ENCODE results near the gene ATG16L2. TPM values are rescaled to one million over a fixed set of nuclear protein-coding genes. Genes with fewer than 3 reads are reported as not detected.

The ATG16L2 gene
- polyA plus RNA-seq, 1 donor (not counting 4 experiments of a cell fraction or from before 2014, with no cell fraction given): 9.9 TPM

DNA sequence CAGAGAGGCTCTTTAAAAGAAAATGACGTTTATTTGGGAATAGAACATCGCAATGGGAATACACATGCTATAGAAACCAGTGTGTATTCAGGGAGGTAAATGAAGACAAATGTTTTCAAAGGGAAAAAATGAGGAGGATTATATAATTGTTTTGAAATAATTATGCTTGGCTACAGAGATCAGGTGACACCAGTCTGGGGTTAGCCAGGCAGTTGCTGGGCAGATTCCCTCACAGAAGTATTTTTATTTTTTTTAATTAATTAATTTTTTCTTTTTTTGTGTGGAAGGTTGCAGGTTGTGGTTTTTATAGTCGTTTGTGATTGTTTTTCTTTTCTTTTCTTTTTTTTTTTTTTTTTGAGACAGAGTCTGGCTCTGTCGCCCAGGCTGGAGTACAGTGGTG lies 14.8 kb upstream of the ATG16L2 start:
- Histone ChIP-seq H3K27ac (ENCODE audit: control insufficient read depth, insufficient read depth, low read length) (no peak overlapping the region), H2AFZ (ENCODE audit: control insufficient read depth, low read length) (no peak overlapping the region), H3K27me3 (ENCODE audit: control insufficient read depth, extremely low read depth, insufficient read depth, low read length) (no peaks in the 10 kb centered on the region), H3K4me3 (ENCODE audit: control insufficient read depth in 2 of 3, extremely low read depth in 1 of 3, insufficient read depth in 2 of 3, low read depth in 1 of 3, low read length in 3 of 3) (no peak overlapping the region), H3K9ac (ENCODE audit: control insufficient read depth, extremely low read depth, insufficient read depth, low read length) (no peak overlapping the region), H3K36me3 (ENCODE audit: control insufficient read depth in 2 of 2, extremely low read depth in 1 of 2, insufficient read depth in 2 of 2, low read length in 2 of 2) (no peaks in the 10 kb centered on the region), H3K79me2 (ENCODE audit: control insufficient read depth, insufficient read depth, low read length) (no peaks in the 10 kb centered on the region), H3K4me1 (ENCODE audit: control insufficient read depth, extremely low read depth, insufficient read depth, low read length) (peaks cover 2% of the 10 kb centered on the region), H3K4me2 (ENCODE audit: control insufficient read depth, extremely low read depth, insufficient read depth, low read depth, low read length) (no peak overlapping the region), H4K20me1 (ENCODE audit: control insufficient read depth, extremely low read depth, insufficient read depth, low read length) (no peaks in the 10 kb centered on the region), H3K9me1 (ENCODE audit: control insufficient read depth, extremely low read depth, insufficient read depth, low read length) (no peaks in the 10 kb centered on the region), H3K9me3 (ENCODE audit: control insufficient read depth, low read depth, low read length) (no peaks in the 10 kb centered on the region)
- FAIRE-seq (no peak), DNase-seq (ENCODE audit: low read depth, low spot score) (no peak)
- dilution Hi-C loops (cut with MboI; ENCODE audit: extremely low pct_ligation_motif_present, low sequenced_read_pairs): no loop called here
- TF ChIP-seq CTCF (optimal IDR thresholded peaks at IDR 0.05 in 1 of 3, IDR thresholded peaks at IDR 0.05 in 1 of 3, conservative IDR thresholded peaks at IDR 0.05 in 1 of 3; ENCODE audit: extremely low read depth in 1 of 3, insufficient read depth in 2 of 3, low read length in 3 of 3): no peak
- no peak for TF ChIP-seq EZH2 (IDR thresholded peaks at IDR 0.05; ENCODE audit: low read length)

DNA sequence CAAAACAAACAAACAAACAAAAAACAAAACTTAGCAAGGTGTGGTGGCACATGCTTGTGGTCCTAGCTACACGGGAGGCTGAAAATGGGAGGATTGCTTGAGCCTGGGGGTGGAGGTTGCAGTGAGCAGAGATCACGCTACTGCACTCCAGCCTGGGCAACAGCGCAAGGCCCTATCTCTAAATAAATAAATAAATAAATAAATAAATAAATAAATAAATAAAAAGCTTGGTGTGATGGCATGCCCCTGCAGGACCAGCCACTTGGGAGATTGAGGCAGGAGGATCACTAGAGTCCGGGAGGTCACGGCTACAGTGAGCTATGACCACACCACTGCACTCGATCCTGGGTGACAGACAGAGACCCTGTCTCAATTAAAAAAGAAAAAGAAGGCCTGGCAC lies 11.4 kb upstream of the ATG16L2 start:
- Histone ChIP-seq H3K9ac (ENCODE audit: control insufficient read depth, extremely low read depth, insufficient read depth, low read length) (no peak overlapping the region), H3K27me3 (ENCODE audit: control insufficient read depth, extremely low read depth, insufficient read depth, low read length) (no peaks in the 10 kb centered on the region), H2AFZ (ENCODE audit: control insufficient read depth, low read length) (no peak overlapping the region), H3K9me1 (ENCODE audit: control insufficient read depth, extremely low read depth, insufficient read depth, low read length) (no peaks in the 10 kb centered on the region), H3K9me3 (ENCODE audit: control insufficient read depth, low read depth, low read length) (no peaks in the 10 kb centered on the region), H3K4me1 (ENCODE audit: control insufficient read depth, extremely low read depth, insufficient read depth, low read length) (no peaks in the 10 kb centered on the region), H3K27ac (ENCODE audit: control insufficient read depth, insufficient read depth, low read length) (no peak overlapping the region), H3K4me2 (ENCODE audit: control insufficient read depth, extremely low read depth, insufficient read depth, low read depth, low read length) (no peak overlapping the region), H3K79me2 (ENCODE audit: control insufficient read depth, insufficient read depth, low read length) (no peaks in the 10 kb centered on the region), H4K20me1 (ENCODE audit: control insufficient read depth, extremely low read depth, insufficient read depth, low read length) (no peaks in the 10 kb centered on the region), H3K36me3 (ENCODE audit: control insufficient read depth in 2 of 2, extremely low read depth in 1 of 2, insufficient read depth in 2 of 2, low read length in 2 of 2) (no peaks in the 10 kb centered on the region), H3K4me3 (ENCODE audit: control insufficient read depth in 2 of 3, extremely low read depth in 1 of 3, insufficient read depth in 2 of 3, low read depth in 1 of 3, low read length in 3 of 3) (no peak overlapping the region)
- DNase-seq (ENCODE audit: low read depth, low spot score) (no peak), FAIRE-seq (no peak)
- dilution Hi-C loops (cut with MboI; ENCODE audit: extremely low pct_ligation_motif_present, low sequenced_read_pairs): no loop called here
- TF ChIP-seq EZH2 (IDR thresholded peaks at IDR 0.05; ENCODE audit: low read length) (no peak), CTCF (optimal IDR thresholded peaks at IDR 0.05 in 1 of 3, IDR thresholded peaks at IDR 0.05 in 1 of 3, conservative IDR thresholded peaks at IDR 0.05 in 1 of 3; ENCODE audit: extremely low read depth in 1 of 3, insufficient read depth in 2 of 3, low read length in 3 of 3) (no peak)

All from keratinocyte (primary cell).